Stimulated activated naive CD8-positive, alpha-beta T cell treated with anti-CD3 and anti-CD28 coated beads, Interleukin-15, Interleukin-2, amounts not matched to agents 100 ng/mL and 50 ng/mL, for 24 hours (primary cell): ENCODE results near the gene ADAMTS2.

Experiments
- H3K27ac Mint-ChIP-seq: one replicate; pipeline ENCODE4 v1.8.0; 2021; ENCODE audit warnings: mild to moderate bottlenecking, mixed read lengths
- H3K27me3 Mint-ChIP-seq: one replicate; pipeline ENCODE4 v1.8.0; 2021; ENCODE audit warnings: mixed read lengths
- H3K36me3 Mint-ChIP-seq: one replicate; pipeline ENCODE4 v1.8.0; 2021; ENCODE audit warnings: low read depth, mixed read lengths
- H3K4me1 Mint-ChIP-seq: one replicate; pipeline ENCODE4 v1.8.0; 2021; ENCODE audit warnings: low read depth, mixed read lengths
- H3K4me3 Mint-ChIP-seq: one replicate; pipeline ENCODE4 v1.8.0; 2021; ENCODE audit warnings: mild to moderate bottlenecking, mixed read lengths
- H3K9me3 Mint-ChIP-seq: one replicate; pipeline ENCODE4 v1.8.0; 2021; ENCODE audit warnings: mixed read lengths

The ADAMTS2 gene

GRCh38 chr5:179262126-179262920 lies 82.9 kb downstream of the ADAMTS2 start:
- no peaks in the 10 kb centered on the region for H3K36me3 Mint-ChIP-seq
- H3K4me1 Mint-ChIP-seq, result no peaks in the 10 kb centered on the region
- no peaks in the 10 kb centered on the region for H3K9me3 Mint-ChIP-seq
- no peak overlapping the region for H3K27ac Mint-ChIP-seq
- no peaks in the 10 kb centered on the region for H3K27me3 Mint-ChIP-seq
- H3K4me3 Mint-ChIP-seq, result no peak overlapping the region

DNA sequence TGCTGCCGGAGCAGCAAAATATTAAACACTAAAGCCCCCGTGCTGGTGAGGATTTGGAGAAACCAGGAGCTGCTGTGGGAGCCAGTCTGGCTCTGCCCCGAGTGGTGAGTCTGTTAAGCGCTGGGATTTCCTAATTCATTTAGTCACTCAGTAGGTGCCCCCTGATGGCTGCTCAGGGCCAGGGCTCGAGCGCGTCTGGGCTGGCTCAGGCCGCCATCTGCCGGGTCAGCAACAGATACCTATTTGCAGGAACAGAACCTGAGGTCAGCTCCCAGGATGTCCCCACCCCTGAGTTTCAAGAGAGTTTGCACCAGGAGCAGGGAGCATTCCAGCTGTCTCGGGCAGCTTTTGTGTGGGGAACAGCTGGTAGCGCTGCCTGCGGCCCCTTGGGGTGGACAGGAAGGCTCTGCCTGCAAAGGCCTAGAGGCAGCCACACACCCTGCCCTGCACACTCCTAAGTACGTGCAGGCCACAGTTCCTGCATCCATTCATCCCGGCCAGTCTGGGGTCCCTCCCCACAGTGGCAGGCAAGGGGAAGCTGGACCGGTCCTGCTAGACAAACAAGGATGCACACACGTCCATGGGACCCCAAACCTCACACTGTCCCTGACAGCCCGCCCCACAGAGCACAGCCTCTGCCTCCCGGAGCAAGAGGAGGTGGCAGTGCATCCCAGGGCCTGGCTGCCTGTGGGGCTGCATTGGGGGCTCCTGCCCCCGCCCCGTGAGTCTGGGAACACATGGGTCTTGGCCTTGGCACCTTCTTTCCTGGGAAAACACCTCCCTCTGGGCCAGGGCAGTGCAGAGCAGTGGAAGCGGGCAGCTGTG lies 83.7 kb downstream of the ADAMTS2 start:
- no peaks in the 10 kb centered on the region for H3K4me1 Mint-ChIP-seq
- no peak overlapping the region for H3K27ac Mint-ChIP-seq
- no peaks in the 10 kb centered on the region for H3K36me3 Mint-ChIP-seq
- H3K27me3 Mint-ChIP-seq, result no peaks in the 10 kb centered on the region
- H3K4me3 Mint-ChIP-seq, result no peak overlapping the region
- no peaks in the 10 kb centered on the region for H3K9me3 Mint-ChIP-seq

DNA sequence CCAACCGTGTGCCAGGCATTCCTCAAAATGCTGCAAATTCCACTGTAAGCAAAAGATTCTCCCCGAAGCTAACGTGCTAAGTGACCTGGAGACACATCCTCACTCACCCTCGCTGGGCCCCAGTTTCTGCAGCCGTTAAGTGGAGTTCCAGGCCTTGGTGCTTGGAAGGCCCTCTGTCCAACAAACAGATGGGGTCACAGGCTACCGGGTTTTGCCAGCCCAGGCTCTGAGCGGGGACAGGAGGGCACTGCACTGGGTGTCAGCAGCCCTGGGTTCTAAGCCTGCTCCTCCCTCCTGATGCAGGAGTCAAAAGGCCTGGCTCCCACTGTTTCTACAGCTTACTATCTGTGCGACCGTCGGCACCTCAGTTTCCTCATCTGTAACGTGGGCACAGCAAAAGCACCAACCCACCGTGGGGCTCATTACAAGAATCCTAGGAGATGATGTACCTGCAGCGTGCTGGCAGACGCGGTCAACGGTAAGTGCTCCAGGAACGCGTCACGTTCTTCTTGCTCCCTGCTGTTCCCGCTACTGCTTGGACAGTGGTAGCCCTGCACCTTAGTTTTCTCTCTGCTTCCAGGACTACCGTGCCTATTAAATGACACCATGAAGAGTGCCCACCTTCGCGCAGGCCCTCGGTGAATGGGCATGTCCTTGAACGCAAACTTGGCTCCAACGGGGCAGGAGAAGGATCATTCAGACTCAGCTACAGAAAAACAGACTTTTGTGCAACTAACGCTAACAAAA lies 84.8 kb downstream of the ADAMTS2 start:
- no peaks in the 10 kb centered on the region for H3K9me3 Mint-ChIP-seq
- no peaks in the 10 kb centered on the region for H3K36me3 Mint-ChIP-seq
- H3K4me3 Mint-ChIP-seq, result no peak overlapping the region
- no peaks in the 10 kb centered on the region for H3K4me1 Mint-ChIP-seq
- no peaks in the 10 kb centered on the region for H3K27me3 Mint-ChIP-seq
- H3K27ac Mint-ChIP-seq, result no peak overlapping the region

DNA sequence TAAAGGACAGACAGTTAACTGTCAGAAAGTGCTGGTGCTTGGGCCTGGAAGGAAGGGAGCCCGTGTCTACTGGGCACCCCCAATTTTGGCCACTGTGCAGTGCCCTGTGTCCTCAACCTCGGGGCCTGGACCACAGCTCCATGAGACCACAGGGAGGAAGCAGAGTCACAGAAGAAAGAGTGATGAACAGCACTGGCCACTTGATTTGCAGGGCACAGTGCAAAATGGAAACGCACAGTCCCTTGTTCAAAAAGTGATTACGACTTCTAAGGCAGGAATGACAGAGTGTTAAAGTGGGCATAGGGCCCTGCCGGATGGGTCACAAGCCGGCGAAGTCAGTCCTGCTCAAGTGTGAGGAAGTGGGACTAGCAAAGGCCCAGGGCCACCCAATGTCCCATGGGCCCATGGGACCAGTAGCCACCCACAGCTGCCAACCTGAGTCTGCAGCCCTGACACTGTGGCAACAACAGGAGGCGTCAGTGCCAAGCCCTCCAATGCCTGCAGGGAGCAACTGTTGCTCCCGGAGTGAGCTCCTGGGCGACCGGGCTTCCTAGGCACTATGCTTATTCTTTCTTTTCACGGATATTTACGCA lies 85.4 kb downstream of the ADAMTS2 start:
- peaks cover 3% of the 10 kb centered on the region for H3K27me3 Mint-ChIP-seq
- no peaks in the 10 kb centered on the region for H3K36me3 Mint-ChIP-seq
- H3K27ac Mint-ChIP-seq, result no peak overlapping the region
- no peaks in the 10 kb centered on the region for H3K4me1 Mint-ChIP-seq
- no peak overlapping the region for H3K4me3 Mint-ChIP-seq
- H3K9me3 Mint-ChIP-seq, result no peaks in the 10 kb centered on the region

DNA sequence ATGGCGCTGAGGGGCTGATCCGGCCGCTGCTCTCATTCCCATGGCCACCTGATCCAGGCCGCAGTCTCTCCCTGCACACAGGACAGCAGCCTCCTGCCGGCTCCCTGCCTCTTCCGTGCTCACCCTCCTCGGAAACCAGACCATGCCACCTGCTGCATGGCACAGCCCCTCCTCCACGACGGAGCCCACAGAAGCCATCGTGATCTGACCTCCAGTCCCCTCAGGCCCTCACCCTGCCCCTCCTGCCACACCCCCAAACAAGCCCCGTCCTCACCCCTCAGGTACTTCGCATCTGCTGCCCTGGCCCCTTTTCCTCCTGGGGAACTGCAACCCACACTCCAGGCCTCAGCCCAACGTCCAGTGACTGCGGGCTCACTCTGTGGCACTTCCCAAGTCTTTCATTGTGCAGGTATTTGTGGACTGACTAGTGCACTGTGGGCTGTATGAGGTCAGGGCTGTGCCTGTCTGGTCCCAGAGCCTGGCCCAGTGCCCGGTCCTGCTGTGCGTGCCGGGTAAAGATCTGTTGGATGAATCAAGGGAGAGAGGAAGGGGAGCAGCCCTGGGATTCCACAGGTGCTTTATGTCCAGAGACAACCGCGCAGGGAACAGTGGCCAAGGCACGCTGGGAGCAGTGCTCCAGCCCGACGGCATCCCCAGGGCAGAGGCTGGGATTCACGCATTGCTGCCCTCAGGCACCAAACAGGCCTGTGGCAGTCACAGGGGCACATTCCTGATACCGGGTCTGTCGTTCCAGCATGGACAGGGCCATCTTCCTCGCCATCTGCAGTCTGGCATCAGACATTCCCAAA lies 86.1 kb downstream of the ADAMTS2 start:
- Mint-ChIP-seq H3K4me1 (no peaks in the 10 kb centered on the region), H3K36me3 (no peaks in the 10 kb centered on the region), H3K4me3 (no peak overlapping the region), H3K27ac (no peak overlapping the region), H3K27me3 (peaks cover 7% of the 10 kb centered on the region), H3K9me3 (no peaks in the 10 kb centered on the region)

DNA sequence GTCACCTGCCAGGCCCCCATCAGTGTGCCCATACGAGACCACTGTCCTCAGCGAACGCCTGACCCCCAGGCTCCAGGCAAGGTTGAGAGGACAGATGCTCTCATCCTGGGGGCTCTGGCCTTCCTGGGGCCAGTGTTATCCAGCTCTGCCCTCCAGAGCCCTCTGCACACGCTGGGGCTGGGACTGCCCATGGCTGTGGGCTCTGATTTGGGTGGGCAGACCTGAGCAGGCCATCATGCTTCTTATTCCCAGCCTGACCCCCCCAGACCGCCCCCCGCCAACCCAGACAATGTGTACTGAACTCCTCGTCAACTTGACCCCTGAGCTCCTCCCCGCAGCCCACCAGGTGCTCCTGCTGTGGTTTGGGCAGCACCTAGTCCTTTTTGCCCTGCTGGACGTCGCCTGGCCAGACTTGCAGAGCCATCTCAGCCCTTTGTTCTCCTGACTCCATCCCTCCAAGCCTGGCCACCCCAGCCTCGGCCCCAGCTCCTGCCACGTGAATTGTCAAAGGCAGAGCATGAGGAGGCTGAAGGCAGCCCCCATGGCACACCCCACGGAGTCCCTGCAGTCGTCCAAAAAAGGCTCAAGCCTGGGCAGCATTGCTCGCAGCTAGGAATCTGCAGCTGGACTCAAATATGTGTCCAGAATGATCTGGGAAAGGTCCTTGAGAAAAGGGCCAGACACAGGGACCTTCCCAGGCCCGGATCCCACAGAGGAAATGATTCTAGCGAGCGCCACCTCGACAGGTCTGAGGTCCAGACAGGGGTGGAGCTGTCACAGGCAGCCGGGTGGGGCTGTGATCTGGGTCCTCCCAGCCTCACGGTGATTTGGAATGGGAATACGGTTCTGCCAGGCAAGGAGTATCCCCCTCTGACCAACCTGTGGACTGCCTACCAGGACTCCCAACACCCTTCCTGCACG lies 87.0 kb downstream of the ADAMTS2 start:
- no peak overlapping the region for H3K4me3 Mint-ChIP-seq
- no peak overlapping the region for H3K27ac Mint-ChIP-seq
- H3K36me3 Mint-ChIP-seq, result no peaks in the 10 kb centered on the region
- no peaks in the 10 kb centered on the region for H3K9me3 Mint-ChIP-seq
- H3K27me3 Mint-ChIP-seq, result peaks cover 7% of the 10 kb centered on the region
- no peaks in the 10 kb centered on the region for H3K4me1 Mint-ChIP-seq

DNA sequence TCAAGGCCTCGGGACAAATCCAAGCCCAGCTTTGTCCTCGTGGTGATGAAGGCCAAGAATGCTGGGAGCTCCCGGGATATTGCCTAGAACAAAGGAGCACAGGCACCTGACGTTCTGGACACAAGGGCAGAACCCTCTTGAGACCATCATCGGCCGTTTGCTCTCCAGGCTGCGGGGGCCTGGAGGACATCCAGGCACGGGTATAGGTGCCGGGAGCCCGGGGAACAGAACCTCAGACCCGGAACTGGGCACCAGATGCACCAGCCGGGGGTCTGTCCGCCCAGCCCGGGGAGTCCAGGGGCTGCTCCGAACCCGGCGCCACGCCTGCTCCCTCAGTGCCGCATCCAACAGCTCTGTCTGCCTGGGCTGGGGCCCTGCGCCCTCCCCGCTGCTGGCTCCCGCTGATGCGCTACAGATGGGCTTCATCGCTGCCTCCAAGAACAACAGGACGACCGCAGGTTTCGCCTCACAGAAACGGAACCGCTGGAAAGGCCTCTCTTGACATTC lies 88.0 kb downstream of the ADAMTS2 start:
- H3K4me1 Mint-ChIP-seq, result no peaks in the 10 kb centered on the region
- H3K27me3 Mint-ChIP-seq, result peaks cover 11% of the 10 kb centered on the region
- no peak overlapping the region for H3K27ac Mint-ChIP-seq
- H3K4me3 Mint-ChIP-seq, result no peak overlapping the region
- no peaks in the 10 kb centered on the region for H3K9me3 Mint-ChIP-seq
- no peaks in the 10 kb centered on the region for H3K36me3 Mint-ChIP-seq

DNA sequence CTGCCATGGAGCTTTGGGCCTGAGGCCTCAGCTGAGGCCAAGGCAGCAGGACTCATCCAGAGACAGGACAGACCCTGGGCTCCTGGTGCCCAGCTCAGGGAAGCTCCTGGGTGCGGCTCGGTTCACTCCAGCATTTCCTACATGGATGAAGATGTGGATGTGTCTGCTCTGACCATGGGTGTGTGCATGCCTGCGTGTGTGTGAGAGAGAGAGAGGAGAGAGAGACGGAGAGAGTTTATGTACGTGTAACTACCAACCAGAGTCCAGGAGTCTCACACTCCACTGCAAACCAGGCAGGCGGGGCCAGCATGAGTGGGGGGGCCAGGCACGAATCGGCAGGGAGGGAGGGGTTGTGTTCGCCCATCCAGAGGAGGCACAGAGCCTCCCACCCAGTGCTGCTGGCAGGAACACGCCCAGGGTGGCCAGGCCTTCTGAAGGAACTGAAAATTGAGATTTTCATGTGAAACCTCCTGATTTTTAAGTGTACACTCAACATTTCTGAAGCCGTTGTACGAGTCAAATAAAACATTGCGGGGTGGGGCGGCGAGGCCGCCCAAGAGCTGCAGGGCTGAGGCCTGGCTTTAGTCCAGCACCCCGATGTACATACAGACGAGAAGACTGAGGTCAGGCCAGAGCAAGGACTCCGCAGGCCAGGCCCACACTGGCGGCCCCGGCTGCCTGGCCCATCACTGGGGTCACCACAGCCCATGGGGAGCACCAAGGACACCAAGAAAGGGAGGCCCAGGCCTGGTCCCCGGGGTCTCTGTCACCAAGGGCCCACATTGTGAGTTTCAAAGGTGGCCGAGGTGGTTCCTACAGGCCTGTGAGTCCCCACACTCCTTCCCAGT lies 88.7 kb downstream of the ADAMTS2 start:
- Mint-ChIP-seq H3K27ac (no peak overlapping the region), H3K4me1 (no peaks in the 10 kb centered on the region), H3K9me3 (no peaks in the 10 kb centered on the region), H3K36me3 (no peaks in the 10 kb centered on the region), H3K4me3 (no peak overlapping the region), H3K27me3 (peaks cover 11% of the 10 kb centered on the region)

- Mint-ChIP-seq H3K4me1 (no peaks in the 10 kb centered on the region), H3K36me3 (no peaks in the 10 kb centered on the region), H3K27ac (no peak overlapping the region), H3K9me3 (no peaks in the 10 kb centered on the region), H3K27me3 (peaks cover 11% of the 10 kb centered on the region), H3K4me3 (no peak overlapping the region)
These were observed 89.5 kb downstream of the ADAMTS2 start for GRCh38 chr5:179255527-179256327.

DNA sequence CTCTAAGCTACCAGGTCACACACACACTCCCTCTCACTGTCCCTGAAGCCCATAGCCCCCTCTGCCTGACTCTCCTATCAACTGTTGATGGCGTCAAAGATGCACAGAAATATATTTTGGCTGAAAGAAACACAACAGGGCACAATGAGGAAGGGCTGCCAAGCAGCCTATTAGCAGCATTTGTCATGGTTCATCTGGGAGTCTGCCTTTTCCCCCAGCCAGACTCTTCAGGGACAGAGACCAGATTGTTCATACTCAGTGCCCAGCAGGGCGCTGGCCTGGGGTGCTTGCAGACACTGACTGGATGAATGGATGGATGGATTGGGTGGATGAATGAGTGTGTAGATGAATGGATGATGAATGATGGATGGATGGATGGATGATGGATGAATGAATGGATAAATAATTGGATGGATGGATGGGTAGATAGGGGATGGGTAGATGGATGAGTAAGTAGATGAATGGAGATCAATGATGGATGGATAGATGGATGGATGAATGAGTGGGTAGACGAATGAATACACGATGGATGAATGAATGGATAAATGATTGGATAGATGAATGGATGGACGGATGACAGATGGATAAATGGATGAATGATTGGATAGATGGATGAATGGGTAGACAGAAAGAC lies 90.5 kb downstream of the ADAMTS2 start:
- no peak overlapping the region for H3K27ac Mint-ChIP-seq
- no peak overlapping the region for H3K4me3 Mint-ChIP-seq
- H3K36me3 Mint-ChIP-seq, result no peaks in the 10 kb centered on the region
- peaks cover 11% of the 10 kb centered on the region for H3K27me3 Mint-ChIP-seq
- no peaks in the 10 kb centered on the region for H3K4me1 Mint-ChIP-seq
- no peaks in the 10 kb centered on the region for H3K9me3 Mint-ChIP-seq

DNA sequence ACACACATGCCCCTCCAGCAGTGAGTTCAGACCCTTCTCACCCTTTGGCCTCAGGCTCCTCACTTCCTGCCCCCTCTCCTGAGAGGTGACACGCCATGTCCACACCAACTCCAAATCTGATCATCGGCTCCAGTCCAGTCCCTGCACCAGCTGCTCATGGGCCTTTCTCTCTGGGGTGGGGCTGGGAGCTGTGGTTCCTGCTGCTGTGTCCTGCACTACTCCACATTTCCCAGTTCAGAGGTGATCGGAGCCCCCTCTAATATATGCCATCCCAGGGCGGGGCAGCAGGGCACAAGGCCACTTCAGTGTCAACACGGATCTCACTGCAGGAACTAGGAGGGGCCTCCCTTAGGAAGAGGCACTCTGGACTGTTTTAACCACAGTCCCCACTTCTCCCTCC lies 91.5 kb downstream of the ADAMTS2 start:
- no peaks in the 10 kb centered on the region for H3K36me3 Mint-ChIP-seq
- H3K9me3 Mint-ChIP-seq, result no peaks in the 10 kb centered on the region
- H3K27ac Mint-ChIP-seq, result no peak overlapping the region
- no peaks in the 10 kb centered on the region for H3K4me1 Mint-ChIP-seq
- peaks cover 11% of the 10 kb centered on the region for H3K27me3 Mint-ChIP-seq
- H3K4me3 Mint-ChIP-seq, result no peak overlapping the region
